BE2C (cell line): ENCODE measurements around the gene UTS2R.
"Not testable (repeated sequence)": the region's sequence is repeated elsewhere in the genome, so short reads cannot be mapped to it uniquely, and the experiment has no call there.

ENCODE experiments used
- DNase-seq: peaks from one replicate; pipeline ENCODE4 v3.0.0-alpha.2; 2020
- H3K27me3 ChIP-seq: fragments of 250-450 bp; sonication (Bioruptor Pico); 2 replicates; pipeline ENCODE4 v1.5.1; 2020; ENCODE audit warnings: mild to moderate bottlenecking
- H3K36me3 ChIP-seq: fragments of 250-450 bp; sonication (Bioruptor Pico); 2 replicates; pipeline ENCODE4 v1.5.1; 2020; ENCODE audit warnings: mild to moderate bottlenecking
- H3K4me1 ChIP-seq: fragments of 250-450 bp; sonication (Bioruptor Pico); 2 replicates; pipeline ENCODE4 v1.5.1; 2020
- H3K4me3 ChIP-seq: 2 replicates; pipeline ENCODE4 v1.5.1; 2011; ENCODE audit warnings: low read depth, low read length
- H3K9me3 ChIP-seq: fragments of 250-450 bp; sonication (Bioruptor Pico); 2 replicates; pipeline ENCODE4 v1.5.1; 2020
- CTCF ChIP-seq: IDR thresholded peaks from 2 replicates; pipeline ENCODE4 v1.5.1; 2012; ENCODE audit warnings: mild to moderate bottlenecking, low read depth, low read length

UTS2R gene

GRCh38 chr17:82407255-82407654, 35.7 kb downstream of the UTS2R start:
- TF ChIP-seq CTCF: no peak
- Histone ChIP-seq H3K4me3 (no peak overlapping the region), H3K9me3 (no peaks in the 10 kb centered on the region), H3K4me1 (no peaks in the 10 kb centered on the region), H3K36me3 (no peaks in the 10 kb centered on the region), H3K27me3 (no peaks in the 10 kb centered on the region)
- no peak for DNase-seq

GRCh38 chr17:82408288-82408937, 36.8 kb downstream of the UTS2R start:
- Histone ChIP-seq H3K27me3 (no peaks in the 10 kb centered on the region), H3K4me3 (no peak overlapping the region), H3K9me3 (no peaks in the 10 kb centered on the region), H3K36me3 (no peaks in the 10 kb centered on the region), H3K4me1 (peaks cover 11% of the 10 kb centered on the region)
- no peak for TF ChIP-seq CTCF
- no peak for DNase-seq

GRCh38 chr17:82408938-82409318, 37.4 kb downstream of the UTS2R start:
- DNase-seq: no peak

GRCh38 chr17:82410014-82410716, 38.6 kb downstream of the UTS2R start:
- Histone ChIP-seq H3K36me3 (no peaks in the 10 kb centered on the region; the same call in 1 of the 2 replicates), H3K9me3 (no peaks in the 10 kb centered on the region), H3K4me1 (peaks cover 12% of the 10 kb centered on the region), H3K4me3 (no peak overlapping the region), H3K27me3 (no peaks in the 10 kb centered on the region)
- DNase-seq: no peak
- no peak for TF ChIP-seq CTCF

More at GRCh38 chr17:82408938-82409318, 37.4 kb downstream of the UTS2R start:
- Histone ChIP-seq H3K4me1 (peaks cover 12% of the 10 kb centered on the region), H3K4me3 (no peak overlapping the region), H3K9me3 (no peaks in the 10 kb centered on the region), H3K36me3 (no peaks in the 10 kb centered on the region; the same call in 1 of the 2 replicates), H3K27me3 (no peaks in the 10 kb centered on the region)
- no peak for TF ChIP-seq CTCF

- Histone ChIP-seq H3K9me3 (no peaks in the 10 kb centered on the region), H3K27me3 (no peaks in the 10 kb centered on the region), H3K36me3 (no peaks in the 10 kb centered on the region; the same call in 1 of the 2 replicates), H3K4me1 (peaks cover 12% of the 10 kb centered on the region), H3K4me3 (no peak overlapping the region)
- no peak for DNase-seq
- TF ChIP-seq CTCF: no peak
Measured at GRCh38 chr17:82411396-82412053, 40.0 kb downstream of the UTS2R start.

- H3K9me3 ChIP-seq, H3K4me3 ChIP-seq, H3K27me3 ChIP-seq, DNase-seq, H3K36me3 ChIP-seq: not testable (repeated sequence)
- peaks cover 12% of the 10 kb centered on the region for H3K4me1 ChIP-seq
Measured at GRCh38 chr17:82412081-82412480, 40.5 kb downstream of the UTS2R start.
